Stomach (tissue), 4 donors: Measurements from ENCODE around the gene CMTM4.

Experiments
- EP300 ChIP-seq: sonication (generic); formaldehyde crosslinking; IDR thresholded peaks from one replicate; pipeline ENCODE4 v1.6.1; 2017; ENCODE audit warnings: antibody characterized with exemption
- POLR2A ChIP-seq, 4 donors: fragments of 450-650 bp; IDR thresholded peaks; one replicate each; pipeline ENCODE4 v1.6.1; 2016; ENCODE audit warnings: antibody characterized with exemption in 4 of 4, control low read depth in 2 of 4, mild to moderate bottlenecking in 1 of 4, moderate library complexity in 1 of 4
- TF ChIP-seq, protein P1 (sequence below), 7 experiments: fragments of 450-650 bp in 4 of 7; fragments of 200-600 bp in 3 of 7; sonication (generic) in 3 of 7; IDR thresholded peaks; one replicate each; pipeline ENCODE4 v1.5.1; 2016 to 2019; ENCODE audit warnings: antibody characterized with exemption in 7 of 7, control low read depth in 2 of 7, mild to moderate bottlenecking in 1 of 7

DNA sequence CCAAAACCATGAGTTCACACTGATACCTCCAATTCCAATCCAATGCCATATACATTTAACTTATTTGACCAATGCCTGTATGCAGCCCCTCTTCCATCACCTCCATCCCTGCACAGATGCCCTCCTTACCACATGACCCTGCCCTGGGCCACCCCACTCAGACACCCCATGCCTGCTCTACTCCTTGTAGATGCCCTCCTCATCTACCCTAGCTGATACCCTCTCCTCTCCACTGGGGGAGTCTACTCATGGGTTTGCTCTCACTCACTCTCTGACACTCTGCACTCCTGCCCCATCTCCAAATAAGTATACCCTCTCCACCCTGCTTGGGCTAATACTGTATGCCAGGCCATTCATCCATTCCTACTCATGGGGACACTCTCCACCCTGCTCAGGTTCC, 16.0 kb upstream of the CMTM4 start:
- TF ChIP-seq, protein P1, sequence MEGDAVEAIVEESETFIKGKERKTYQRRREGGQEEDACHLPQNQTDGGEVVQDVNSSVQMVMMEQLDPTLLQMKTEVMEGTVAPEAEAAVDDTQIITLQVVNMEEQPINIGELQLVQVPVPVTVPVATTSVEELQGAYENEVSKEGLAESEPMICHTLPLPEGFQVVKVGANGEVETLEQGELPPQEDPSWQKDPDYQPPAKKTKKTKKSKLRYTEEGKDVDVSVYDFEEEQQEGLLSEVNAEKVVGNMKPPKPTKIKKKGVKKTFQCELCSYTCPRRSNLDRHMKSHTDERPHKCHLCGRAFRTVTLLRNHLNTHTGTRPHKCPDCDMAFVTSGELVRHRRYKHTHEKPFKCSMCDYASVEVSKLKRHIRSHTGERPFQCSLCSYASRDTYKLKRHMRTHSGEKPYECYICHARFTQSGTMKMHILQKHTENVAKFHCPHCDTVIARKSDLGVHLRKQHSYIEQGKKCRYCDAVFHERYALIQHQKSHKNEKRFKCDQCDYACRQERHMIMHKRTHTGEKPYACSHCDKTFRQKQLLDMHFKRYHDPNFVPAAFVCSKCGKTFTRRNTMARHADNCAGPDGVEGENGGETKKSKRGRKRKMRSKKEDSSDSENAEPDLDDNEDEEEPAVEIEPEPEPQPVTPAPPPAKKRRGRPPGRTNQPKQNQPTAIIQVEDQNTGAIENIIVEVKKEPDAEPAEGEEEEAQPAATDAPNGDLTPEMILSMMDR (IDR thresholded peaks at IDR 0.05): no peak
- no peak for TF ChIP-seq EP300
- TF ChIP-seq POLR2A (IDR thresholded peaks at IDR 0.05): no peak
